A673 (cell line): ENCODE data around the gene MYOZ2. TPM values are rescaled to one million over a fixed set of nuclear protein-coding genes. Genes with fewer than 3 reads are reported as not detected.

Source experiments
- BruUV-seq: library from RNA; stranded (reverse); fragments of 400-500 nt; replicated peaks from 2 replicates; lab custom pipeline; 2021; lab: Mats Ljungman, UMichigan
- CTCF ChIA-PET: fragments of 300-600 bp; sonication (Branson Sonifier 250); formaldehyde crosslinking; loops from one replicate; lab custom pipeline; 2022; ENCODE audit warnings: antibody characterized with exemption; lab: Charles Lee
- POLR2A ChIA-PET: fragments of 300-600 bp; sonication (Branson Sonifier 250); formaldehyde crosslinking; loops from one replicate; lab custom pipeline; 2022; ENCODE audit warnings: antibody characterized with exemption; ENCODE audit not compliant: low non-redundant PET; lab: Charles Lee
- DNase-seq: peaks from one replicate; pipeline ENCODE4 v3.0.0-alpha.2; 2015; ENCODE audit warnings: low spot score
- H3K27ac ChIP-seq: fragments of 200-600 bp; sonication (generic); 2 replicates; pipeline ENCODE4 v1.5.1; 2016; ENCODE audit warnings: mixed run types, low read depth, mild to moderate bottlenecking, mixed read lengths, antibody characterized with exemption, low read length; ENCODE audit not compliant: poor library complexity, severe bottlenecking
- H3K27me3 ChIP-seq: fragments of 200-600 bp; sonication (generic); replicated peaks from 2 replicates; pipeline ENCODE4 v1.6.1; 2017; ENCODE audit warnings: mixed run types, low read depth, mild to moderate bottlenecking, mixed read lengths, antibody characterized with exemption, low read length; ENCODE audit not compliant: insufficient read depth, poor library complexity
- H3K36me3 ChIP-seq: fragments of 200-600 bp; sonication (generic); 2 replicates; pipeline ENCODE4 v1.6.1; 2016; ENCODE audit warnings: mixed run types, mild to moderate bottlenecking, mixed read lengths, antibody characterized with exemption, low read length; ENCODE audit not compliant: insufficient read depth, poor library complexity, severe bottlenecking
- H3K4me1 ChIP-seq: fragments of 200-600 bp; sonication (generic); 2 replicates; pipeline ENCODE4 v1.6.1; 2017; ENCODE audit warnings: mixed run types, mild to moderate bottlenecking, mixed read lengths, antibody characterized with exemption, low read length; ENCODE audit not compliant: insufficient read depth, poor library complexity, severe bottlenecking
- H3K4me3 ChIP-seq: fragments of 200-600 bp; sonication (generic); 2 replicates; pipeline ENCODE4 v1.5.1; 2016; ENCODE audit warnings: low read depth, mixed run types, mild to moderate bottlenecking, mixed read lengths, low read length; ENCODE audit not compliant: poor library complexity, severe bottlenecking
- H3K9me3 ChIP-seq: fragments of 200-600 bp; sonication (generic); 2 replicates; pipeline ENCODE4 v1.6.1; 2016; ENCODE audit warnings: mixed run types, low read depth, mild to moderate bottlenecking, mixed read lengths, antibody characterized with exemption, low read length; ENCODE audit not compliant: poor library complexity, severe bottlenecking
- EZH2 ChIP-seq: fragments of 200-600 bp; sonication (generic); IDR thresholded peaks from 2 replicates; pipeline ENCODE4 v1.6.1; 2017; ENCODE audit warnings: borderline replicate concordance, low read depth, mild to moderate bottlenecking, mixed read lengths, antibody characterized with exemption, low read length; ENCODE audit not compliant: poor library complexity, severe bottlenecking
- intact Hi-C: fragments of 100-400 bp; cut with micrococcal nuclease; formaldehyde crosslinking; loops from one replicate; pipeline ENCODE4 v1.10.0; 2022; ENCODE audit not compliant: unreplicated experiment
- total RNA-seq: library from RNA; stranded (reverse); gene quantifications from 2 replicates; pipeline ENCODE4 v1.2.3, GENCODE V29; 2021
- TF ChIP-seq, protein P1 (sequence below): fragments of 300-800, 200-600 bp; sonication (generic); conservative IDR thresholded peaks from 2 replicates; pipeline ENCODE4 v1.5.1; 2017; ENCODE audit warnings: low read depth, mild to moderate bottlenecking, antibody characterized with exemption, low read length, moderate library complexity, mixed read lengths

MYOZ2 gene
- total RNA-seq, 1 experiment from 2014 or later, result not detected

DNA sequence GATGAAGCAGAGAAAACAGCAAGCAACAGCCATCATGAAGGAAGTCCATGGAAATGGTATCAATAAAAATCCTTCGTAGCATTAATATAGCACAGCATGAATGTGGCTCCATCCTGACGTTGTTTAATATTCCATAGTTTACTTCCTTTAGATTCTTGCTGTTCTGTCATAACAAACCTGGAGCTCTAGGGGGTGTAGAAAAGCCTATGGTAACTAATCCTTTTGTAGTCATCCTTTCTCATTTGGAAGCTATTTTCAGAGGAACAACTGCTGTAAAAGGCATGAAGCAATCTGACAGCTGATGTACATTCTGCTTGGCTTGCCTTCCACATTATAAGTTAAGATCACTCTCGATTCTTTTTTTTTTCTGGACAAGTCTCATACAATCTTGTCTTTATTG is 914 bp downstream of the MYOZ2 start:
- ChIA-PET POLR2A (no interaction called here), CTCF (no interaction called here)
- no peaks in the 10 kb centered on the region for H3K4me1 ChIP-seq
- intact Hi-C loops, result no loop called here
- H3K27ac ChIP-seq, result no peak overlapping the region
- no peaks in the 10 kb centered on the region for H3K9me3 ChIP-seq
- no TSS peak for BruUV-seq
- no peak for TF ChIP-seq EZH2
- TF ChIP-seq, protein P1, sequence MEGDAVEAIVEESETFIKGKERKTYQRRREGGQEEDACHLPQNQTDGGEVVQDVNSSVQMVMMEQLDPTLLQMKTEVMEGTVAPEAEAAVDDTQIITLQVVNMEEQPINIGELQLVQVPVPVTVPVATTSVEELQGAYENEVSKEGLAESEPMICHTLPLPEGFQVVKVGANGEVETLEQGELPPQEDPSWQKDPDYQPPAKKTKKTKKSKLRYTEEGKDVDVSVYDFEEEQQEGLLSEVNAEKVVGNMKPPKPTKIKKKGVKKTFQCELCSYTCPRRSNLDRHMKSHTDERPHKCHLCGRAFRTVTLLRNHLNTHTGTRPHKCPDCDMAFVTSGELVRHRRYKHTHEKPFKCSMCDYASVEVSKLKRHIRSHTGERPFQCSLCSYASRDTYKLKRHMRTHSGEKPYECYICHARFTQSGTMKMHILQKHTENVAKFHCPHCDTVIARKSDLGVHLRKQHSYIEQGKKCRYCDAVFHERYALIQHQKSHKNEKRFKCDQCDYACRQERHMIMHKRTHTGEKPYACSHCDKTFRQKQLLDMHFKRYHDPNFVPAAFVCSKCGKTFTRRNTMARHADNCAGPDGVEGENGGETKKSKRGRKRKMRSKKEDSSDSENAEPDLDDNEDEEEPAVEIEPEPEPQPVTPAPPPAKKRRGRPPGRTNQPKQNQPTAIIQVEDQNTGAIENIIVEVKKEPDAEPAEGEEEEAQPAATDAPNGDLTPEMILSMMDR, result no peak
- H3K36me3 ChIP-seq, result no peaks in the 10 kb centered on the region
- DNase-seq, result peak; percentile 26
- H3K27me3 ChIP-seq, result no peaks in the 10 kb centered on the region
- no peak overlapping the region for H3K4me3 ChIP-seq

DNA sequence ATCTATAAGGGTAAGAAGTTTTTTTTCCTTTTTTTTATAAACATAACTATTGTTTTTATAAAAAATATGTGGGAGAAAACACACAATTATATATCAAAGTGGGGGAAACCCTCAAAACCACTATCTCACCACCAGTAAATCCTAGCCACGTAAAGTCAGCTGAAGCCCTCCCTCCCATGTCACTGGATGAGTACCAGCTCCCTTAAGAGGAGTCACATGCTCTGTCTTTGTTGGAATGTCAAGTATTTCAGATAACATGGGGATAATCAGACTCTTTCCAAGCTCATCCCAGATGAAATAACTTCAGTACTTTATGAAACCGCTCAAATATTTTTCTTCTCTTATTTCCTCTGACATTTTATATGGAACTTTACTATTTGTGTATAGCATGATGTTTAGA is 2.4 kb downstream of the MYOZ2 start:
- ChIA-PET CTCF (no interaction called here), POLR2A (no interaction called here)
- no peaks in the 10 kb centered on the region for H3K4me1 ChIP-seq
- H3K27me3 ChIP-seq, result no peaks in the 10 kb centered on the region
- H3K27ac ChIP-seq, result no peak overlapping the region
- intact Hi-C loops, result no loop called here
- peak; percentile 14 for DNase-seq
- H3K4me3 ChIP-seq, result no peak overlapping the region
- H3K9me3 ChIP-seq, result no peaks in the 10 kb centered on the region
- TF ChIP-seq EZH2, result no peak
- TF ChIP-seq, protein P1, result no peak
- no peaks in the 10 kb centered on the region for H3K36me3 ChIP-seq
- BruUV-seq, result no TSS peak

DNA sequence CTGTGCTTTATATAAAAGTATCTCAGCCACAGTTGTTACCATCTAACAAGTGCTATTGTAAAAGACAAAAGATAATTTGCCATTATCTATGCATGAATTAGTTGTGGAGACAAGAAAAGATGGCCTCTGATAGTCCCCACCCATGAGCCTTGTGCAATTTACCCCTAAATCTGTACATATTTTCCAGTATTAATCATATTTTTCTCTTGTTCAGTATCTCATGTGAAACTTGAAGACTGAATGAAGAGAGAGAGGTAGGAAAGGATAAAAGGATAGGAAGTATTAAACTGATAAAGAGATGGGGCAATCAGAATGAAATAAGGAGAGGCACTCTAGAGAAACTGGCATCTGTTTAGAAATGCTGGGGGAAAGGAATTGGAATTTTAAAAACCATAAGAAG is 3.7 kb downstream of the MYOZ2 start:
- H3K27me3 ChIP-seq, result no peaks in the 10 kb centered on the region
- no peak for DNase-seq
- no peaks in the 10 kb centered on the region for H3K36me3 ChIP-seq
- H3K4me3 ChIP-seq, result no peak overlapping the region
- H3K4me1 ChIP-seq, result no peaks in the 10 kb centered on the region
- H3K27ac ChIP-seq, result no peak overlapping the region
- no TSS peak for BruUV-seq
- ChIA-PET POLR2A (no interaction called here), CTCF (no interaction called here)
- intact Hi-C loops, result no loop called here
- no peaks in the 10 kb centered on the region for H3K9me3 ChIP-seq
- TF ChIP-seq EZH2, result no peak
- TF ChIP-seq, protein P1, result no peak
